Measurements from ENCODE around the gene CYP26C1.

The CYP26C1 gene

GRCh38 chr10:93069245-93069561, 8.6 kb downstream of the CYP26C1 start:
- Mint-ChIP-seq H3K27ac (no peak overlapping the region), H3K4me3 (no peak overlapping the region), H3K36me3 (peaks cover under 1% of the 10 kb centered on the region), H3K9me3 (no peaks in the 10 kb centered on the region), H3K27me3 (peaks cover 100% of the 10 kb centered on the region), H3K4me1 (peaks cover 16% of the 10 kb centered on the region)
- DNase-seq, result no peak
- CTCF ChIA-PET, result no interaction called here

GRCh38 chr10:93070378-93071176, 10.0 kb downstream of the CYP26C1 start:
- Mint-ChIP-seq H3K27ac (no peak overlapping the region), H3K4me1 (peaks cover 24% of the 10 kb centered on the region), H3K27me3 (peaks cover 100% of the 10 kb centered on the region), H3K9me3 (no peaks in the 10 kb centered on the region), H3K4me3 (no peak overlapping the region), H3K36me3 (peaks cover 5% of the 10 kb centered on the region)
- no peak for DNase-seq
- CTCF ChIA-PET, result interaction anchor here (1.0 to 1.1 kb wide), 2 partner anchors 9 to 287 kb away, joined by 3 to 5 read pairs; no protein-coding TSS in a partner anchor

GRCh38 chr10:93071177-93071472, 10.5 kb downstream of the CYP26C1 start:
- Mint-ChIP-seq H3K27me3 (peaks cover 100% of the 10 kb centered on the region), H3K27ac (no peak overlapping the region), H3K36me3 (peaks cover 5% of the 10 kb centered on the region), H3K9me3 (no peaks in the 10 kb centered on the region), H3K4me3 (no peak overlapping the region), H3K4me1 (peaks cover 27% of the 10 kb centered on the region)
- CTCF ChIA-PET, result interaction anchor here (1.1 kb wide), 1 partner anchor 9 kb away, joined by 5 read pairs; no protein-coding TSS in a partner anchor
- DNase-seq, result no peak

- H3K4me3 Mint-ChIP-seq, result no peak overlapping the region
- no peak for DNase-seq
- CTCF ChIA-PET, result interaction anchor here (2.3 kb wide), 1 partner anchor 10 kb away, joined by 7 read pairs; no protein-coding TSS in a partner anchor
- H3K9me3 Mint-ChIP-seq, result no peaks in the 10 kb centered on the region
- peaks cover 5% of the 10 kb centered on the region for H3K36me3 Mint-ChIP-seq
- peaks cover 27% of the 10 kb centered on the region for H3K4me1 Mint-ChIP-seq
- peaks cover 98% of the 10 kb centered on the region for H3K27me3 Mint-ChIP-seq
- H3K27ac Mint-ChIP-seq, result peak overlapping the region; percentile 30
Observed at GRCh38 chr10:93071674-93072224, 11.2 kb downstream of the CYP26C1 start.

GRCh38 chr10:93072225-93072712, 11.7 kb downstream of the CYP26C1 start:
- peak overlapping the region; percentile 30 for H3K27ac Mint-ChIP-seq
- CTCF ChIA-PET, result interaction anchor here (1.2 to 2.3 kb wide), 2 partner anchors 11 to 107 kb away, joined by 3 to 7 read pairs; no protein-coding TSS in a partner anchor
- peaks cover 5% of the 10 kb centered on the region for H3K36me3 Mint-ChIP-seq
- H3K4me1 Mint-ChIP-seq, result peaks cover 27% of the 10 kb centered on the region
- peaks cover 96% of the 10 kb centered on the region for H3K27me3 Mint-ChIP-seq
- H3K4me3 Mint-ChIP-seq, result no peak overlapping the region
- H3K9me3 Mint-ChIP-seq, result no peaks in the 10 kb centered on the region
- DNase-seq, result no peak

- Mint-ChIP-seq H3K4me1 (peaks cover 27% of the 10 kb centered on the region), H3K4me3 (no peak overlapping the region)
Observed at GRCh38 chr10:93072713-93073538, 12.3 kb downstream of the CYP26C1 start.

GRCh38 chr10:93073539-93074146, 13.0 kb downstream of the CYP26C1 start, which contains the start of gene CYP26A1:
Gene CYP26A1, plus strand, starts transcription at chr10:93073893. Its CDS starts 42 bp downstream, at chr10:93073935.
- peak within 1 kb of the TSS; percentile 74 for H3K27ac Mint-ChIP-seq
- H3K27me3 Mint-ChIP-seq, result peaks cover 92% of the 10 kb centered on the region
- peaks cover 5% of the 10 kb centered on the region for H3K36me3 Mint-ChIP-seq
- CTCF ChIA-PET, result interaction anchor here (0.8 to 2.3 kb wide), 3 partner anchors 12 to 409 kb away, joined by 3 to 7 read pairs (median 3); partner anchors contain the start of gene MYOF
- peaks cover 25% of the 10 kb centered on the region for H3K4me1 Mint-ChIP-seq
- peak within 1 kb of the TSS; percentile 58 for H3K4me3 Mint-ChIP-seq
- no peak for DNase-seq
- no peaks in the 10 kb centered on the region for H3K9me3 Mint-ChIP-seq

More at GRCh38 chr10:93072713-93073538, 12.3 kb downstream of the CYP26C1 start:
- CTCF ChIA-PET, result interaction anchor here (0.8 to 2.3 kb wide), 3 partner anchors 11 to 409 kb away, joined by 3 to 7 read pairs (median 3); partner anchors contain the start of gene MYOF
- DNase-seq, result no peak
- peaks cover 94% of the 10 kb centered on the region for H3K27me3 Mint-ChIP-seq
- H3K36me3 Mint-ChIP-seq, result peaks cover 5% of the 10 kb centered on the region
- H3K27ac Mint-ChIP-seq, result no peak overlapping the region
- H3K9me3 Mint-ChIP-seq, result no peaks in the 10 kb centered on the region

- peak overlapping the region; percentile 58 for H3K4me3 Mint-ChIP-seq
Observed at GRCh38 chr10:93074147-93074596, 13.6 kb downstream of the CYP26C1 start.

GRCh38 chr10:93074597-93075368, 14.2 kb downstream of the CYP26C1 start:
- CTCF ChIA-PET, result interaction anchor here (1.1 to 4.7 kb wide), 3 partner anchors 8 to 282 kb away, joined by 3 to 15 read pairs (median 8); no protein-coding TSS in a partner anchor

More at GRCh38 chr10:93074147-93074596, 13.6 kb downstream of the CYP26C1 start:
- CTCF ChIA-PET, result no interaction called here
- Mint-ChIP-seq H3K36me3 (peaks cover 5% of the 10 kb centered on the region), H3K27ac (peak overlapping the region; percentile 74), H3K4me1 (peaks cover 24% of the 10 kb centered on the region), H3K27me3 (peaks cover 91% of the 10 kb centered on the region), H3K9me3 (no peaks in the 10 kb centered on the region)
- no peak for DNase-seq

GRCh38 chr10:93075369-93076221, 15.0 kb downstream of the CYP26C1 start:
- H3K9me3 Mint-ChIP-seq, result no peaks in the 10 kb centered on the region
- CTCF ChIA-PET, result interaction anchor here (0.9 to 4.7 kb wide), 7 partner anchors 9 to 406 kb away, joined by 3 to 15 read pairs (median 4); partner anchors contain the start of gene MYOF
- H3K4me3 Mint-ChIP-seq, result no peak overlapping the region
- H3K27me3 Mint-ChIP-seq, result peaks cover 88% of the 10 kb centered on the region
- peaks cover 5% of the 10 kb centered on the region for H3K36me3 Mint-ChIP-seq
- H3K27ac Mint-ChIP-seq, result no peak overlapping the region
- DNase-seq, result no peak
- peaks cover 24% of the 10 kb centered on the region for H3K4me1 Mint-ChIP-seq

More at GRCh38 chr10:93074597-93075368, 14.2 kb downstream of the CYP26C1 start:
- Mint-ChIP-seq H3K4me1 (peaks cover 24% of the 10 kb centered on the region), H3K27ac (no peak overlapping the region), H3K27me3 (peaks cover 88% of the 10 kb centered on the region), H3K4me3 (peak overlapping the region; percentile 58), H3K9me3 (no peaks in the 10 kb centered on the region), H3K36me3 (peaks cover 5% of the 10 kb centered on the region)
- no peak for DNase-seq

GRCh38 chr10:93076871-93077270, 16.3 kb downstream of the CYP26C1 start:
- no peak overlapping the region for H3K4me3 Mint-ChIP-seq
- H3K4me1 Mint-ChIP-seq, result peaks cover 22% of the 10 kb centered on the region
- DNase-seq, result no peak
- H3K27ac Mint-ChIP-seq, result no peak overlapping the region
- H3K9me3 Mint-ChIP-seq, result no peaks in the 10 kb centered on the region
- peaks cover 5% of the 10 kb centered on the region for H3K36me3 Mint-ChIP-seq
- CTCF ChIA-PET, result interaction anchor here (0.6 to 4.7 kb wide), 8 partner anchors 10 to 299 kb away, joined by 3 to 15 read pairs (median 4); no protein-coding TSS in a partner anchor
- peaks cover 86% of the 10 kb centered on the region for H3K27me3 Mint-ChIP-seq

GRCh38 chr10:93077860-93078337, 17.3 kb downstream of the CYP26C1 start:
- Mint-ChIP-seq H3K36me3 (peaks cover 5% of the 10 kb centered on the region), H3K4me1 (peaks cover 18% of the 10 kb centered on the region), H3K27ac (no peak overlapping the region), H3K27me3 (peaks cover 77% of the 10 kb centered on the region), H3K4me3 (no peak overlapping the region), H3K9me3 (no peaks in the 10 kb centered on the region)
- DNase-seq, result no peak
- CTCF ChIA-PET, result interaction anchor here (0.9 to 4.7 kb wide), 7 partner anchors 11 to 298 kb away, joined by 3 to 15 read pairs (median 3); no protein-coding TSS in a partner anchor

Data from activated naive CD4-positive, alpha-beta T cell treated with anti-CD3 and anti-CD28 coated beads, Interleukin-2, amount 10 ng/mL, durations not matched to agents 7 days and 5 days (primary cell).